GM12878 (cell line): ENCODE data around the gene QRFP. TPM values are rescaled to one million over a fixed set of nuclear protein-coding genes. Genes with fewer than 3 reads are reported as not detected.

Experiments
- ATAC-seq: fragments of 200-7000 bp; cut with Tn5 transposase; 3 replicates; pipeline ENCODE4 v1.9.1; 2020; ENCODE audit warnings: mild to moderate bottlenecking, moderate library complexity
- BruUV-seq: library from RNA; stranded (reverse); fragments of 400-500 nt; replicated peaks from 2 replicates; lab custom pipeline; 2021; lab: Mats Ljungman, UMichigan
- CTCF ChIA-PET: fragments of 300-600 bp; sonication (Branson Sonifier 250); formaldehyde crosslinking; extraction: SDS; loops from one replicate; lab custom pipeline; 2021; ENCODE audit warnings: inconsistent platforms; lab: Yijun Ruan, JAX
- POLR2A ChIA-PET: fragments of 350-600 bp; formaldehyde crosslinking; extraction: SDS; loops from one replicate; lab custom pipeline; 2021; ENCODE audit warnings: inconsistent platforms; lab: Charles Lee
- RAD21 ChIA-PET: fragments of 300-600 bp; sonication (Branson Sonifier 250); formaldehyde crosslinking; loops from one replicate; lab custom pipeline; 2023; ENCODE audit warnings: antibody characterized with exemption; ENCODE audit not compliant: unreplicated experiment; lab: Charles Lee
- SMC1A ChIA-PET: fragments of 300-600 bp; sonication (Branson Sonifier 250); formaldehyde crosslinking; loops from one replicate; lab custom pipeline; 2023; ENCODE audit not compliant: unreplicated experiment, uncharacterized antibody; lab: Charles Lee
- DNase-seq: peaks from one replicate; pipeline ENCODE4 v3.0.0-alpha.2; 2011; ENCODE audit warnings: low read depth, low spot score
- FAIRE-seq: peaks from 3 replicates; lab custom pipeline; 2011; peaks lifted over from hg19 to GRCh38; lab: Jason Lieb, UNC
- H2AFZ ChIP-seq: 2 replicates; pipeline ENCODE4 v1.6.0; 2011; ENCODE audit warnings: low read depth, low read length, control low read depth; ENCODE audit not compliant: control insufficient read depth
- H3K27ac ChIP-seq: 2 replicates; pipeline ENCODE4 v1.5.1; 2011; ENCODE audit warnings: control low read depth; ENCODE audit not compliant: control insufficient read depth, insufficient read depth
- H3K27me3 ChIP-seq, 2 experiments: replicated peaks in 1 of 2; 2 replicates each; pipeline versions ENCODE4 v1.6.0 to v1.6.1; 2011; ENCODE audit warnings: low read length in 1 of 2; ENCODE audit not compliant: control insufficient read depth in 2 of 2, insufficient read depth in 2 of 2
- H3K36me3 ChIP-seq, 2 experiments: 2 replicates each; pipeline ENCODE4 v1.5.1; 2011; ENCODE audit warnings: low read length in 1 of 2; ENCODE audit not compliant: control insufficient read depth in 2 of 2, insufficient read depth in 2 of 2
- H3K4me1 ChIP-seq: 2 replicates; pipeline ENCODE4 v1.6.1; 2011; ENCODE audit warnings: mild to moderate bottlenecking, low read length, moderate library complexity, mixed read lengths; ENCODE audit not compliant: control insufficient read depth, insufficient read depth
- H3K4me2 ChIP-seq: 2 replicates; pipeline ENCODE4 v1.6.0; 2011; ENCODE audit warnings: control low read depth; ENCODE audit not compliant: control insufficient read depth, insufficient read depth
- H3K4me3 ChIP-seq: fragments of 200-600 bp; sonication (generic); 2 replicates; pipeline ENCODE4 v1.5.1; 2016
- H3K79me2 ChIP-seq: 2 replicates; pipeline ENCODE4 v1.6.0; 2011; ENCODE audit warnings: low read length; ENCODE audit not compliant: control insufficient read depth, insufficient read depth
- H3K9ac ChIP-seq: 2 replicates; pipeline ENCODE4 v1.8.0; 2011; ENCODE audit warnings: low read length, control low read depth, mixed read lengths; ENCODE audit not compliant: control insufficient read depth, insufficient read depth
- H3K9me3 ChIP-seq: replicated peaks from 3 replicates; pipeline ENCODE4 v1.5.1; 2011; ENCODE audit warnings: mild to moderate bottlenecking, low read length; ENCODE audit not compliant: control insufficient read depth, insufficient read depth
- H4K20me1 ChIP-seq: 2 replicates; pipeline ENCODE4 v1.6.0; 2011; ENCODE audit not compliant: control insufficient read depth, insufficient read depth
- CBX5 ChIP-seq: sonication (generic); IDR thresholded peaks from 2 replicates; pipeline ENCODE4 v1.6.1; 2016; ENCODE audit warnings: low read depth, moderate library complexity, mild to moderate bottlenecking, inconsistent platforms
- CREM ChIP-seq: IDR thresholded peaks from 2 replicates; pipeline ENCODE4 v1.6.1; 2014; ENCODE audit warnings: antibody characterized with exemption, low read depth
- EGR1 ChIP-seq, 2 experiments: IDR thresholded peaks; 1 replicate in 1 of 2; 2 replicates in 1 of 2; pipeline ENCODE4 v1.6.1; 2011 to 2012; ENCODE audit warnings: low read depth in 2 of 2, low read length in 2 of 2, borderline replicate concordance in 1 of 2, mild to moderate bottlenecking in 1 of 2, moderate library complexity in 1 of 2
- ELK1 ChIP-seq: IDR thresholded peaks from 2 replicates; pipeline ENCODE4 v1.6.1; 2012; ENCODE audit warnings: low read depth, low read length, improper control_type of control experiment
- EZH2 ChIP-seq: IDR thresholded peaks from 2 replicates; pipeline ENCODE4 v1.6.1; 2012; ENCODE audit warnings: low read depth, mild to moderate bottlenecking, control low read depth, inconsistent platforms, low read length, borderline replicate concordance; ENCODE audit not compliant: control insufficient read depth
- IKZF1 ChIP-seq: fragments of 450-650 bp; conservative IDR thresholded peaks from 2 replicates; pipeline ENCODE4 v1.6.1; 2017; ENCODE audit warnings: antibody characterized with exemption, mild to moderate bottlenecking
- IRF4 ChIP-seq: IDR thresholded peaks from 2 replicates; pipeline ENCODE4 v1.6.1; 2011; ENCODE audit warnings: low read depth, low read length
- NFXL1 ChIP-seq: fragments of 450-650 bp; IDR thresholded peaks from 2 replicates; pipeline ENCODE4 v1.6.1; 2017; ENCODE audit warnings: antibody characterized with exemption, mild to moderate bottlenecking, borderline replicate concordance
- PAX8 ChIP-seq: fragments of 450-650 bp; IDR thresholded peaks from 2 replicates; pipeline ENCODE4 v1.6.1; 2017; ENCODE audit warnings: mild to moderate bottlenecking, moderate library complexity
- PKNOX1 ChIP-seq: fragments of 450-650 bp; IDR thresholded peaks from 2 replicates; pipeline ENCODE4 v1.6.1; 2016; ENCODE audit warnings: mild to moderate bottlenecking
- RAD51 ChIP-seq: fragments of 450-650 bp; IDR thresholded peaks from 2 replicates; pipeline ENCODE4 v1.6.1; 2016; ENCODE audit warnings: moderate library complexity, mild to moderate bottlenecking, inconsistent platforms
- RFX5 ChIP-seq: IDR thresholded peaks from 2 replicates; pipeline ENCODE4 v1.6.1; 2011; ENCODE audit warnings: low read depth, low read length, improper control_type of control experiment
- SMAD5 ChIP-seq: IDR thresholded peaks from 2 replicates; pipeline ENCODE4 v1.6.1; 2016; ENCODE audit warnings: antibody characterized with exemption, low read depth
- SREBF1 ChIP-seq: IDR thresholded peaks from 2 replicates; pipeline ENCODE4 v1.6.1; 2012; ENCODE audit warnings: mild to moderate bottlenecking, low read length
- TCF12 ChIP-seq: IDR thresholded peaks from 2 replicates; pipeline ENCODE4 v1.6.1; 2011; ENCODE audit warnings: low read depth, mild to moderate bottlenecking, low read length
- ZNF24 ChIP-seq: fragments of 450-650 bp; IDR thresholded peaks from 2 replicates; pipeline ENCODE4 v1.6.1; 2017; ENCODE audit warnings: antibody characterized with exemption, mild to moderate bottlenecking
- ZZZ3 ChIP-seq: IDR thresholded peaks from 2 replicates; pipeline ENCODE4 v1.6.1; 2011; ENCODE audit warnings: low read depth; ENCODE audit not compliant: control insufficient read depth, insufficient read length
- WGBS: methylation state at CpG from one replicate; pipeline ENCODE4 v1.1.6; 2016; ENCODE audit warnings: low lambda C conversion rate; ENCODE audit not compliant: insufficient replicate concordance, insufficient coverage; ENCODE audit errors: missing lambda C conversion rate; 5-methylcytosine and 5-hydroxymethylcytosine counted together
- in situ Hi-C: fragments of 300-500 bp; cut with MboI; formaldehyde crosslinking; loops from 9 replicates; pipeline ENCODE4 v1.14.3; 2018; ENCODE audit warnings: mixed read lengths
- intact Hi-C: fragments of 100-400 bp; cut with micrococcal nuclease; formaldehyde crosslinking; loops from one replicate; pipeline ENCODE4 v1.14.2; 2022; ENCODE audit not compliant: unreplicated experiment
- polyA plus RNA-seq, 11 experiments: library from polyadenylated mRNA; depleted of rRNA in 4 of 11; unstranded in 6 of 11; stranded (reverse) in 5 of 11; fragments of >200 nt; fragmentation: Nextera tagmentation in 4 of 11; fragmentation: Illumina TruSeq in 1 of 11; extraction: Ambion mirVana in 4 of 11; extraction: Trizol in 1 of 11; gene quantifications; 1 replicate in 1 of 11; 2 replicates in 10 of 11; pipeline versions ENCODE4 v1.2.1 to v1.2.3, GENCODE V29; 2011 to 2016; ENCODE audit warnings: inconsistent platforms in 2 of 11, missing spikeins in 2 of 11, low read depth in 1 of 11
- total RNA-seq, 4 experiments: library from RNA; depleted of rRNA in 3 of 4; stranded (reverse); fragments of >200 nt in 3 of 4; fragmentation: Illumina TruSeq in 1 of 4; extraction: Trizol in 1 of 4; gene quantifications; 2 replicates each; pipeline versions ENCODE4 v1.2.1 to v1.2.3, GENCODE V29; 2013 to 2021
- TF ChIP-seq, protein P1 (sequence below): fragments of 450-650 bp; IDR thresholded peaks from 2 replicates; pipeline ENCODE4 v1.6.1; 2017; ENCODE audit warnings: low read depth, mild to moderate bottlenecking, moderate library complexity

Gene QRFP
- total and polyA plus RNA-seq, 10 of the 15 experiments (the other 5 are each of a cell fraction or from before 2014, with no cell fraction given): not detected

DNA sequence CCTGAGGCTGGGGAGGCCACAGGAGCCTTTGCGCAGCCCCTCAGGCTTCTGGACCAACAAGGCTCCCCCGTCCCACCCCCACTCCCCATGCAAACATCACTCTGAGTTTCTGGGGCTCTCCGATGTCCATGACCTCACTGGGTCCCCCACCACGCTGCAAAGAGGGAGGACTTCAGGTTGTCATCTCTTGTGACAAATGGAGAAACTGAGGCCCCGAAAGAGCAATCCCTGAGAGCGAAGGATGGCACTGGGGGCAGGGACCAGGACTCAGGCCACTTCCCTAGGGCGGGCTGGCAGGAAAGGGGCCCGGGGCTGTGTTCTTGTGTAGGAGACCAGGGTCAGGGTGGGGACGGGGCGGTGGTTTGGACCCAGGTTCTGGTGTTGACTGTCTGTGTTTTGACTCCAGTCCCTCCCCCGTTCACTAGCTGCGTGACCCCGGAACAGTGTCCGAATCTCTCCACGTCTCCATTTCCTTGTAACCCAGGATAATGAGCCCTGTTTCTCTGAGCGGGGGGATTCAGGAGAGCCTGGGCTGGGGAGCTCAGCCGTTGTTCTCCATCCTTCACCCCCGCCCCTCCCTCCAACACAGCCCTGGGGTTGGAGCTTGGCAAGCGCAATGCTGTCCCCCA, 28.6 kb upstream of the QRFP start:
- intact Hi-C loops: no loop called here

More for the DNA sequence above, 28.6 kb upstream of the QRFP start:
- Histone ChIP-seq H3K4me3 (no peak overlapping the region), H3K79me2 (no peaks in the 10 kb centered on the region), H4K20me1 (0 out of 2 replicates have a peak, but pooled peaks cover 2% of the 10 kb centered on the region), H3K4me1 (peaks cover 27% of the 10 kb centered on the region), H3K9me3 (no peaks in the 10 kb centered on the region), H3K27me3 (no peaks in the 10 kb centered on the region; a peak in 1 of 4 replicates), H2AFZ (no peak overlapping the region), H3K36me3 (no peaks in the 10 kb centered on the region), H3K27ac (no peak overlapping the region), H3K4me2 (no peak overlapping the region), H3K9ac (no peak overlapping the region)
- DNase-seq (no peak), ATAC-seq (no peak), FAIRE-seq (no peak)
- TF ChIP-seq CBX5 (no peak), RFX5 (no peak), CREM (no peak), RAD51 (no peak), TCF12 (no peak), SREBF1 (no peak), EGR1 (IDR thresholded peaks at IDR 0.05; ENCODE audit: borderline replicate concordance in 1 of 2, low read depth in 2 of 2, low read length in 2 of 2) (no peak), ELK1 (no peak), SMAD5 (no peak), PAX8 (no peak), IKZF1 (no peak), ZZZ3 (no peak), ZNF24 (no peak), NFXL1 (no peak), IRF4 (no peak), EZH2 (no peak), PKNOX1 (no peak)
- TF ChIP-seq, protein P1, sequence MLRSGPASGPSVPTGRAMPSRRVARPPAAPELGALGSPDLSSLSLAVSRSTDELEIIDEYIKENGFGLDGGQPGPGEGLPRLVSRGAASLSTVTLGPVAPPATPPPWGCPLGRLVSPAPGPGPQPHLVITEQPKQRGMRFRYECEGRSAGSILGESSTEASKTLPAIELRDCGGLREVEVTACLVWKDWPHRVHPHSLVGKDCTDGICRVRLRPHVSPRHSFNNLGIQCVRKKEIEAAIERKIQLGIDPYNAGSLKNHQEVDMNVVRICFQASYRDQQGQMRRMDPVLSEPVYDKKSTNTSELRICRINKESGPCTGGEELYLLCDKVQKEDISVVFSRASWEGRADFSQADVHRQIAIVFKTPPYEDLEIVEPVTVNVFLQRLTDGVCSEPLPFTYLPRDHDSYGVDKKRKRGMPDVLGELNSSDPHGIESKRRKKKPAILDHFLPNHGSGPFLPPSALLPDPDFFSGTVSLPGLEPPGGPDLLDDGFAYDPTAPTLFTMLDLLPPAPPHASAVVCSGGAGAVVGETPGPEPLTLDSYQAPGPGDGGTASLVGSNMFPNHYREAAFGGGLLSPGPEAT: no peak
- CTCF ChIA-PET: interaction anchor here (0.6 to 4.2 kb wide), 3 partner anchors 24 to 63 kb away, joined by 3 to 27 read pairs (median 3); no protein-coding TSS in a partner anchor
- in situ Hi-C loops: no loop called here
- POLR2A ChIA-PET: no interaction called here
- SMC1A ChIA-PET: interaction anchor here (0.7 to 1.7 kb wide), 3 partner anchors 55 to 66 kb away, joined by 3 to 10 read pairs (median 3); no protein-coding TSS in a partner anchor
- RAD21 ChIA-PET: interaction anchor here (4.0 kb wide), 1 partner anchor 54 kb away, joined by 33 read pairs; no protein-coding TSS in a partner anchor
- no TSS peak for BruUV-seq
- WGBS: 63% methylated on average over 18 of the region's 19 CpGs
